Measurements from ENCODE around the gene JMJD1C. TPM values are rescaled to one million over a fixed set of nuclear protein-coding genes. Genes with fewer than 3 reads are reported as not detected.
A peak's percentile ranks its signal among the peaks of the same experiment; 100 is the strongest.

Gene JMJD1C
- total RNA-seq, 6 experiments from 2014 or later: 29.0 to 36.7 (median 32.8) TPM

DNA sequence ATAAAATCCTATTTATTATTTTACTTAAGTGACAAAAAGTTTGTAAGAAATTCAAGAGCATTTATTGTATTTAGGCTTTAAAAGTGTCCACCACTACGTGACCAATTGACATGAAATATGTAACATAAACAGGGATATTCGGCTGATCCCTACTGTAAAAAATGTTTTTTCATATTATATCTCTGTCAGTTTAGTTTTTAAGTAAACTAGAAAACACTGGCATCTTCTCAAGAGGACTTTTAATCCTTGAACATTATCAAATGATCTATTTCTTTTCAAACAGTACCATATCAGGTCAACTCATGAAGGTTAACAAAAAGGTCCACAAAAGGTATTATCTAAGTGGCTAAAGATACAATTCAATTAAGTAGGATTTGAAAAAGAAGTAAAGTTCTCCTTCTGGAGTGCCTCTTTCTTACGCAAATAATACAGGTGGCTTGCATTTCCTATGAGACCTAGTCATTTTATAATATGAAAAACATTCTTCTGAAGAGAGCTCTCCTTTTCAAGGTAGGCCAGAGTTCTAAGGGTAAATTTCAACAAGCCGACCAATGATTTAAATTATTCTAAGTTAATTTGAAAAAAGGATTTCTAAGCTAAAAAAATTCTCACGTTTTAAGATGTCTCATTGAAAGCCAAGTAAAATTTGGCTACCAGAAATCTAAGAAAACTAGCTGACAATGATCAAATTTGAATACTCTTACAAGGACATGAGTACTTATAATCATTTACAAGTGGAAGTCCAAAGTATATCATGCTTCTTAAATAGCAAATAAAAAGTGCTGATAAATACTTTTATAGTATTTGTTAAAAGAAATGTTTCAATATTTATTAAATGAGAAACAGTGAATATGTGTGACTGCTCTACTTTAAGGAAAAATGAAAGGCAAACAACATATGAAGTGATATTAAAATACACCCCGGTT is 199.1 kb downstream of the JMJD1C start:
- peaks cover 5% of the 10 kb centered on the region; the same call in 1 of the 2 replicates for H3K27me3 Mint-ChIP-seq (ENCODE audit: insufficient read depth)
- TF ChIP-seq, protein P1, sequence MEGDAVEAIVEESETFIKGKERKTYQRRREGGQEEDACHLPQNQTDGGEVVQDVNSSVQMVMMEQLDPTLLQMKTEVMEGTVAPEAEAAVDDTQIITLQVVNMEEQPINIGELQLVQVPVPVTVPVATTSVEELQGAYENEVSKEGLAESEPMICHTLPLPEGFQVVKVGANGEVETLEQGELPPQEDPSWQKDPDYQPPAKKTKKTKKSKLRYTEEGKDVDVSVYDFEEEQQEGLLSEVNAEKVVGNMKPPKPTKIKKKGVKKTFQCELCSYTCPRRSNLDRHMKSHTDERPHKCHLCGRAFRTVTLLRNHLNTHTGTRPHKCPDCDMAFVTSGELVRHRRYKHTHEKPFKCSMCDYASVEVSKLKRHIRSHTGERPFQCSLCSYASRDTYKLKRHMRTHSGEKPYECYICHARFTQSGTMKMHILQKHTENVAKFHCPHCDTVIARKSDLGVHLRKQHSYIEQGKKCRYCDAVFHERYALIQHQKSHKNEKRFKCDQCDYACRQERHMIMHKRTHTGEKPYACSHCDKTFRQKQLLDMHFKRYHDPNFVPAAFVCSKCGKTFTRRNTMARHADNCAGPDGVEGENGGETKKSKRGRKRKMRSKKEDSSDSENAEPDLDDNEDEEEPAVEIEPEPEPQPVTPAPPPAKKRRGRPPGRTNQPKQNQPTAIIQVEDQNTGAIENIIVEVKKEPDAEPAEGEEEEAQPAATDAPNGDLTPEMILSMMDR (IDR thresholded peaks at IDR 0.05): no peak

GRCh38 chr10:63265683-63266235 is 200.0 kb downstream of the JMJD1C start:
- Mint-ChIP-seq H3K36me3 (ENCODE audit: low read depth) (peaks cover 10% of the 10 kb centered on the region), H3K9me3 (no peaks in the 10 kb centered on the region), H3K4me3 (peak overlapping the region; percentile 96), H3K27ac (peak overlapping the region; percentile 98), H3K4me1 (ENCODE audit: low read depth) (peaks cover 40% of the 10 kb centered on the region), H3K27me3 (ENCODE audit: insufficient read depth) (peaks cover 5% of the 10 kb centered on the region; the same call in 1 of the 2 replicates)
- TF ChIP-seq, protein P1 (IDR thresholded peaks at IDR 0.05): no peak
- no peak for DNase-seq

More for the DNA sequence above, 199.1 kb downstream of the JMJD1C start:
- peak overlapping the region; percentile 96 for H3K4me3 Mint-ChIP-seq
- peaks cover 33% of the 10 kb centered on the region for H3K4me1 Mint-ChIP-seq (ENCODE audit: low read depth)
- no peaks in the 10 kb centered on the region for H3K9me3 Mint-ChIP-seq
- DNase-seq: no peak
- peaks cover under 1% of the 10 kb centered on the region; the same call in 1 of the 2 replicates for H3K36me3 Mint-ChIP-seq (ENCODE audit: low read depth)
- H3K27ac Mint-ChIP-seq: peak overlapping the region; percentile 98

GRCh38 chr10:63265222-63265617 is 200.6 kb downstream of the JMJD1C start:
- no peaks in the 10 kb centered on the region for H3K9me3 Mint-ChIP-seq
- peak overlapping the region; percentile 84 for H3K27ac Mint-ChIP-seq
- TF ChIP-seq, protein P1 (IDR thresholded peaks at IDR 0.05): no peak
- peaks cover 37% of the 10 kb centered on the region for H3K4me1 Mint-ChIP-seq (ENCODE audit: low read depth)
- peaks cover 5% of the 10 kb centered on the region; the same call in 1 of the 2 replicates for H3K27me3 Mint-ChIP-seq (ENCODE audit: insufficient read depth)
- H3K4me3 Mint-ChIP-seq: peak overlapping the region; percentile 96
- H3K36me3 Mint-ChIP-seq (ENCODE audit: low read depth): peaks cover 11% of the 10 kb centered on the region
- peak; percentile 11 for DNase-seq

- peak overlapping the region; percentile 96 for H3K4me3 Mint-ChIP-seq
- no peaks in the 10 kb centered on the region for H3K9me3 Mint-ChIP-seq
- peaks cover 11% of the 10 kb centered on the region for H3K36me3 Mint-ChIP-seq (ENCODE audit: low read depth)
- DNase-seq: no peak
- H3K27me3 Mint-ChIP-seq (ENCODE audit: insufficient read depth): peaks cover 5% of the 10 kb centered on the region; the same call in 1 of the 2 replicates
- TF ChIP-seq, protein P1 (IDR thresholded peaks at IDR 0.05): no peak
- peak overlapping the region; percentile 84; the same call in 1 of the 2 replicates for H3K27ac Mint-ChIP-seq
- peaks cover 36% of the 10 kb centered on the region for H3K4me1 Mint-ChIP-seq (ENCODE audit: low read depth)
Observed at GRCh38 chr10:63264617-63265221, 201.1 kb downstream of the JMJD1C start.

GRCh38 chr10:63262430-63263073 is 203.2 kb downstream of the JMJD1C start:
- H3K9me3 Mint-ChIP-seq: no peaks in the 10 kb centered on the region
- H3K4me3 Mint-ChIP-seq: no peak overlapping the region
- TF ChIP-seq, protein P1 (IDR thresholded peaks at IDR 0.05): no peak
- peak overlapping the region; percentile 16; the same call in 1 of the 2 replicates for H3K27ac Mint-ChIP-seq
- peaks cover 5% of the 10 kb centered on the region; the same call in 1 of the 2 replicates for H3K27me3 Mint-ChIP-seq (ENCODE audit: insufficient read depth)
- H3K36me3 Mint-ChIP-seq (ENCODE audit: low read depth): peaks cover 11% of the 10 kb centered on the region
- no peak for DNase-seq
- peaks cover 57% of the 10 kb centered on the region for H3K4me1 Mint-ChIP-seq (ENCODE audit: low read depth)
